Mesenteric fat pad (tissue), 1 donor: ENCODE results near the gene ZDHHC8. TPM values are rescaled to one million over a fixed set of nuclear protein-coding genes. Genes with fewer than 3 reads are reported as not detected.

Experiments used
- DNase-seq: peaks from one replicate; pipeline ENCODE4 v3.0.0-alpha.2; 2020; ENCODE audit warnings: low spot score
- total RNA-seq: library from RNA; stranded (reverse); fragmentation: NEBNext Ultra II Directional; extraction: Animal tissue kit (Norgen Biotek cat#: 25700); gene quantifications from one replicate; pipeline ENCODE4 v1.2.1, GENCODE V29; 2021
- donor health status: DM: yes; HTN: yes; CAD: no.

Gene ZDHHC8
- total RNA-seq, 1 donor from 2014 or later, result 77.8 TPM

- DNase-seq, result no peak
Measured at GRCh38 chr22:20142711-20143621, 11.4 kb downstream of the ZDHHC8 start.

GRCh38 chr22:20143883-20144665 lies 12.5 kb downstream of the ZDHHC8 start:
- DNase-seq, result no peak

DNA sequence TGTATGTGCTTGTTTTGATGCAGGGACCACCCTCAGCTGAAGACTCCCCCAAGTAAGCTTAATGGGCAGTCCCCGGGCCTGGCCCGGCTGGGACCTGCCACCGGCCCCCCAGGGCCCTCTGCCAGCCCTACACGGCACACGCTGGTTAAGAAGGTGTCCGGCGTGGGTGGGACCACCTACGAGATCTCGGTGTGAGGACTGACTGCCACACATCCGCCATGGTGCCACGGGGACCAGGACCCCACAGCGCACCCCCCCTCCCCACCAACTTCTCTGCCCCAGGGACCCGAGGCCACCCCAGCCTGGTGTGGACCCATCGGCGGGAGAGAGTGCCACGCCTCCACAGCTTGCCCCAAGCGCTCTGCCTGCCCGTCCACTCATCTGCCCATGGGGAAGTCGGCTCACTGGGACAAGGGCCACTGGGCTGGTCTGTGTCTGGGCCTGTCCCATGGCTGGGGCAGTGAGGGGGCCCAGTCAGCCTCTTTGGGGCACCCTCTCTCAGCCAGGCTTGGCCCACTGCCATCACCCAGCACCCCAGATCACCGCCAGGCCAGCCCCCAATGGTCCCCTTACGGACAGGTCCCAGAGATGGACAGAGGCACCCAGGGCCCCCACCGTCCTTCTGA lies 13.7 kb downstream of the ZDHHC8 start:
- DNase-seq, result no peak

GRCh38 chr22:20145832-20146223 lies 14.2 kb downstream of the ZDHHC8 start:
- no peak for DNase-seq

- no peak for DNase-seq
Measured at GRCh38 chr22:20146777-20147176, 15.2 kb downstream of the ZDHHC8 start.

GRCh38 chr22:20147237-20147988 lies 15.8 kb downstream of the ZDHHC8 start:
- DNase-seq, result no peak

- no peak for DNase-seq
Measured at GRCh38 chr22:20148414-20148813, 16.8 kb downstream of the ZDHHC8 start.

DNA sequence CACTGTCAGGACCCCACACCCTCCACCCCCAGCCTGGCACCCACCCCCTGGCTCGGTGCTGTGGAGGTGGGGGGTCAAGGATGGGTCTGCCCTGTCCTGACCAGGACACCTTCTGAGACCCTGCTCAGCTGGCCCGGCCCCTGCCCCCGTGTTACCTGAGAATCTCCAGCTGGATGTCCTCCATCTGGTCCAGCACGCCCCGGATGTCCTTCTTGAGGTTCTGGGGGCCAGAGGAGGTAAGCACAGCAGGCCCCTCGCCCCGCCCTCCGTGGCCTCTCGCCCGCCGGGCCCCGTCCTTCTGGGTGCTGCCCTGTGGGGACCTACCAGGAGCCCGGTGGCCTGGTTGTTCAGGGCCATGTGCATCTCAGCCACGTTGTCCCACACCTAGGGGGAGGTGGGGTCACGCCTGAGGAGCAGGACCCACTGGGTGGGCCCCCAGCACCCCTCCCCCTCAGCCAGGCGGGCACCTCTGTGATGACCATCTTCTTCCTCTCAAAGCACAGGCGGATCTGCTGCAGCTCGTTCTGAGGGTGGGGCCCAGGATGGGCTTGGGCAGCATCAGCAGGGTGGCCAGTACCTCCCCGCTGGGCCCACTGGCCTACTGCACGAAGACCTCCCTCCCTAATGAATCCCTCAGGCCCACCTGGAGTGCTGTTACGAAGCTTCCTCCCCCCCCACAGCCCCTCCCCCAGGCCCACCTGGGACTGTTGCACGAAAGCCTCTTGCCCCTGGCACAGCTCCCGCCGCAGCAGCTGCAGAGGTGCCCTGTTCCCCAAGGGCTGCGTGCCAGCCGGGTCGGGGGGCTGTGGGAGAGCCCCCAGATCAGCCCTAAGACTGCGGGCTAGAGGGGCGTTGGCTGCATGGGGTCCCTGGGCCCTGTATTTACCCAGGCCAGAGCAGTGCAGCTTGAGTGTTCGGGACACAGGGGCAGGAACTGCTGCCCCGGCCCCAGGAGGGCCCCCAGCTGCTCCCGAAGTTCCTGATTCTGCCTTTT lies 17.9 kb downstream of the ZDHHC8 start:
- DNase-seq, result no peak

- no peak for DNase-seq
Measured at GRCh38 chr22:20150381-20151275, 19.0 kb downstream of the ZDHHC8 start, which contains the start of gene CCDC188. Gene CCDC188, minus strand, starts transcription at chr22:20151055. Its CDS starts 69 bp downstream, at chr22:20150986.

- no peak for DNase-seq
Measured at GRCh38 chr22:20151276-20151588, 19.6 kb downstream of the ZDHHC8 start.

- no peak for DNase-seq
Measured at GRCh38 chr22:20152464-20152890, 20.9 kb downstream of the ZDHHC8 start.

GRCh38 chr22:20153945-20154344 lies 22.3 kb downstream of the ZDHHC8 start:
- no peak for DNase-seq

DNA sequence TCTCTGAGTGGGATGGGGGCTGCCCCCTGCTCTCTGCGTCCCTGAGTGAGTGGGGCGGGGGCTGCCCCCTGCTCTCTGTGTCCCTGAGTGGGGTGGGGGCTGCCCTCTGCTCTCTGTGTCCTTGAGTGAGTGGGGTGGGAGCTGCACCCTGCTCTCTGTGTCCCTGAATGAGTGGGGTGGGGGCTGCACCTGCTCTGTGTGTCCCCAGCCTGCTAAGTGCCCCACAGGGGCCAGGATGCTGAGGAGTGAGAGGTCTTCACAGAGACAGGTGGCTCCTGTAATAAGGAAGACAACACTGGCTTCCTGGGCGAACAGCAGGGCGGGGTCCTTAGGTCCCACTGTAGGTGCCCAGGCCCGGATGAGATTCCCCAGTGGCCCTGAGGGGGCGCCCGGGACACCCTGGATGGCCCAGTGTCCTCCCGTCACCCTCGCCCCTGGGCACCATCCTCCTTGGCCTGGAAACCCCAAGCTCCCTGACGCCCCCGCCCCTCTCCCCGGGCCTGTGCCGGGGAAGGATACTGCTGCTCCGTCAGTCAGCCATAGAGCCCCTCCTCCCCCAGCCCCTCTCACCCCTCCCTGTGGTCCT lies 23.1 kb downstream of the ZDHHC8 start:
- no peak for DNase-seq

DNA sequence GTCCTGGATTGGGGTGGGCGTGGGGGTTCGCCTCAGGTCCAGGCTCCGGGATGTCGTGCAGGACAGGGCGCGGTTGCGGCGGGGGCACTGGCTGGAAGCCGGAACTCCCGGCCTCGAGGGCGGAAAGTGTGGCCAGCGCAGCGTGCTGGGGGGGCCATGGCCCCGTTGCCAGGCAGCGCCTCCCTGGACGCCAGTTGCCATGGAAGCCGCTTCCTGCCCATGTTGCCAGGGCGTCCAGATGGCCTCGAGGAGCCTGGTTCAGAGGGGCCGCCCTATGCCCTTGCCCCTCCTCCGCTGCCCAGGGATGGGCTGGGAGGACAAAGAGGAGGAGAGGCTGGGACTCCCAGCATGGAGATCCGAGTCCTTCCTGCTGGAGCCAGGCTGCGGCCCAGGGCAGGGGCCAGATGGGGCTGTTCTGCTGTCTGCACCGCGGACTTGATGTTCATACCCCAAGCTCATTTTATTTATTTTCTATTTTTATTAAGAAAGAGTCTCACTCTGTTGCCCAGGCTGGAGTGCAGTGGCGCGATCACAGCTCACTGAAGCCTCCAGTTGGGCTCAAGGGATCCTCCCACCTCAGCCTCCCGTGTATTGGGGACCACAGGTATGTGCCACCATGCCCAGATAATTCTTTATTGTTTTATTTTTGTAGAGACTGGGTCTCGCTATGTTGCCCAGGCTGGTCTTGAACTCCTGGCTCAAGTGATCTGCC lies 23.9 kb downstream of the ZDHHC8 start:
- DNase-seq, result no peak

DNA sequence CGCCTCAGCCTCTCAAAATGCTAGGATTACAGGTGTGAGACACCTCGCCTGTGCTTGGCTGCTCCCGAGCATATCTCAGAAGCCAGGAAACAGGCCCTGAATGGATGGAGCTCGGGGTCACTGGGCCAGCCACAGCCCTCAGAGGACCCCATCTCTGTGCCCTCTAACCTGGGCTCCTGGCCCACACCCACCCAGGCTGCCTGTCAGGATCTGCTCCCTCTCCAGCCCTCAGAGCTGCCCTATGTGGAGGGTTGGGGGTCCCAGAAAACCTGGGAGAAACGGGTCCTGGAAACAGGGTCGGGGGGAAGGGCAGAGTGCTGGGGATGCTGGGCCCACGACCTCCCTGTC lies 24.4 kb downstream of the ZDHHC8 start:
- DNase-seq, result no peak

DNA sequence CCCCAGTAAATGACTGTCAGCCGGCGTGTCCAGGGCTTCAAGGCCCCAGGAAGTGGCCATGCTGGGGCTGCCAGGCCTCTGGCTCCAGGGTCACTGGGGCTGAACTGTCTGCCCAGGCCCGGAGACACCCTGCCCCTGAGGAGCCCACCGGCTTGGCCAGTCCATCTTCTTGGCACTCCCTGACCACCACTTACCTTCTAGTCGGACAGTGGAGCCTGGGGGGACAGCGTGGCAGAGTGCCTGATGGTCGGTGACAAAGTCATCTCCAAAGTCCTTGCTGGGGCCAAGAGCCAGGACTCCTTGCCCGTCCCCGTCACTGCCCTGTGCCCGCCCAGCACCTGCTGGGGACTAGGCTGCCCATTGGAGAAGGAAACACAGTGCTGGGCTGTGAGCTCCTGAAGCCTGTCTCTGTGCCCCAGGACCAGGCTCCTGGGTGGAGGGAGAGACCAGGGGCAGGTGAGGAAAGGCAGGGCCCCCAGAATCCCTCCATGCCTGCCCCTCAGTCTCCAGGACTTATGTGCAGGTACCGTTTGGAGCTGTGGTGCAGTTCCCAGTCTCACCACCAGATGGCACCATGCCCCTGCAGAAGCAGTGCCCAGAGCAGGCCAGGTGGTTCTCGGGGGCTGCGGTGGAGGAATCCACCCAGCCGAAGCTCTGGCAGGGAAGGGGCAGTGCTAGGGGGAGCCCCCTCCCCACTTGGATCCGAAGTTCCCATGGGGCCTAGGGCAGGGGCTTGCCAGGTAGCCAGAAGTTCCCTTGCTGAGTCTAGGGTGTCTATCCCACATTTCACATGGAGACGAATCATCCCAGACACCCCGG lies 25.2 kb downstream of the ZDHHC8 start:
- DNase-seq, result no peak
